H9 (cell line): Measurements from ENCODE around the gene PF4V1. TPM values are rescaled to one million over a fixed set of nuclear protein-coding genes. Genes with fewer than 3 reads are reported as not detected.
A peak's percentile ranks its signal among the peaks of the same experiment; 100 is the strongest.

Source experiments
- DNase-seq: peaks from one replicate; pipeline ENCODE4 v3.0.0-alpha.2; 2017
- H2AFZ ChIP-seq: one replicate; pipeline ENCODE4 v1.6.1; 2013; ENCODE audit warnings: mild to moderate bottlenecking, low read length, control low read depth, moderate library complexity
- H2AK5ac ChIP-seq: 2 replicates; pipeline ENCODE4 v1.6.1; 2013; ENCODE audit warnings: low read length, control low read depth, mixed read lengths; ENCODE audit not compliant: insufficient read length
- H2BK120ac ChIP-seq: one replicate; pipeline ENCODE4 v1.6.1; 2013; ENCODE audit warnings: low read depth, mild to moderate bottlenecking, low read length, control low read depth, inconsistent platforms; ENCODE audit not compliant: poor library complexity, severe bottlenecking
- H2BK12ac ChIP-seq: 2 replicates; pipeline ENCODE4 v1.6.1; 2013; ENCODE audit warnings: low read length, control low read depth, mixed read lengths, low read depth; ENCODE audit not compliant: insufficient read length
- H2BK15ac ChIP-seq: 2 replicates; pipeline ENCODE4 v1.6.1; 2013; ENCODE audit warnings: low read depth, low read length, control low read depth
- H2BK20ac ChIP-seq: one replicate; pipeline ENCODE4 v1.6.1; 2013; ENCODE audit warnings: low read depth, mild to moderate bottlenecking, low read length, control low read depth, inconsistent platforms; ENCODE audit not compliant: poor library complexity, severe bottlenecking
- H2BK5ac ChIP-seq: 2 replicates; pipeline ENCODE4 v1.6.1; 2013; ENCODE audit warnings: low read length, control low read depth, mixed read lengths; ENCODE audit not compliant: insufficient read length
- H3K14ac ChIP-seq: 2 replicates; pipeline ENCODE4 v1.6.1; 2013; ENCODE audit warnings: low read length, control low read depth; ENCODE audit not compliant: insufficient read depth
- H3K18ac ChIP-seq: 2 replicates; pipeline ENCODE4 v1.6.1; 2013; ENCODE audit warnings: low read depth, mild to moderate bottlenecking, mixed read lengths, low read length, control low read depth; ENCODE audit not compliant: insufficient read length
- H3K23ac ChIP-seq: 2 replicates; pipeline ENCODE4 v1.6.1; 2013; ENCODE audit warnings: low read length, control low read depth, mixed read lengths, low read depth; ENCODE audit not compliant: insufficient read length
- H3K23me2 ChIP-seq: 2 replicates; pipeline ENCODE4 v1.6.1; 2013; ENCODE audit warnings: low read depth, mild to moderate bottlenecking, mixed read lengths, low read length, control low read depth; ENCODE audit not compliant: insufficient read length, poor library complexity, severe bottlenecking
- H3K27ac ChIP-seq: 2 replicates; pipeline ENCODE4 v1.5.1; 2013; ENCODE audit warnings: low read length, control low read depth, mixed read lengths, low read depth; ENCODE audit not compliant: insufficient read length
- H3K27me3 ChIP-seq: 2 replicates; pipeline ENCODE4 v1.6.1; 2013; ENCODE audit warnings: low read length, control low read depth, inconsistent platforms; ENCODE audit not compliant: insufficient read depth
- H3K4ac ChIP-seq: 2 replicates; pipeline ENCODE4 v1.6.1; 2013; ENCODE audit warnings: low read depth, mild to moderate bottlenecking, control low read depth, inconsistent platforms, low read length, moderate library complexity
- H3K4me1 ChIP-seq: 2 replicates; pipeline ENCODE4 v1.6.1; 2013; ENCODE audit warnings: low read length, control low read depth, inconsistent platforms; ENCODE audit not compliant: insufficient read depth
- H3K4me2 ChIP-seq: 2 replicates; pipeline ENCODE4 v1.6.1; 2013; ENCODE audit warnings: low read length, control low read depth, mixed read lengths; ENCODE audit not compliant: insufficient read length, insufficient read depth
- H3K56ac ChIP-seq: 2 replicates; pipeline ENCODE4 v1.6.1; 2013; ENCODE audit warnings: low read depth, mild to moderate bottlenecking, mixed read lengths, low read length, control low read depth; ENCODE audit not compliant: insufficient read length
- H3K79me1 ChIP-seq: 2 replicates; pipeline ENCODE4 v1.6.1; 2013; ENCODE audit warnings: low read depth, mild to moderate bottlenecking, moderate library complexity, low read length, control low read depth, inconsistent platforms; ENCODE audit not compliant: insufficient read depth, poor library complexity, severe bottlenecking
- H3K79me2 ChIP-seq: 2 replicates; pipeline ENCODE4 v1.6.1; 2013; ENCODE audit warnings: low read length, control low read depth, inconsistent platforms; ENCODE audit not compliant: insufficient read depth
- H3K9ac ChIP-seq: 2 replicates; pipeline ENCODE4 v1.6.1; 2013; ENCODE audit warnings: low read length, control low read depth, mixed read lengths; ENCODE audit not compliant: insufficient read length; ENCODE audit errors: extremely low read depth
- H3K9me3 ChIP-seq: one replicate; pipeline ENCODE4 v1.6.1; 2013; ENCODE audit warnings: low read depth, low read length, inconsistent platforms; ENCODE audit not compliant: control insufficient read depth
- H3T11ph ChIP-seq: one replicate; pipeline ENCODE4 v1.6.1; 2013; ENCODE audit warnings: mild to moderate bottlenecking, low read length, control low read depth, inconsistent platforms
- H4K20me1 ChIP-seq: one replicate; pipeline ENCODE4 v1.6.1; 2013; ENCODE audit not compliant: control insufficient read depth, insufficient read length, insufficient read depth
- H4K5ac ChIP-seq: 2 replicates; pipeline ENCODE4 v1.6.1; 2013; ENCODE audit warnings: low read depth, mild to moderate bottlenecking, mixed read lengths, low read length, control low read depth; ENCODE audit not compliant: insufficient read length
- H4K8ac ChIP-seq: replicated peaks from 2 replicates; pipeline ENCODE4 v1.6.1; 2013; ENCODE audit warnings: low read length, control low read depth, mixed read lengths, low read depth; ENCODE audit not compliant: insufficient read length
- H4K91ac ChIP-seq: 2 replicates; pipeline ENCODE4 v1.6.1; 2013; ENCODE audit warnings: low read depth, mild to moderate bottlenecking, moderate library complexity, mixed read lengths, low read length, control low read depth; ENCODE audit not compliant: insufficient read length
- H3K27ac Mint-ChIP-seq, 3 experiments: 2 replicates in 2 of 3; 3 replicates in 1 of 3; pipeline ENCODE4 v1.8.0; 2020 to 2021; ENCODE audit warnings: mixed read lengths in 3 of 3, mild to moderate bottlenecking in 1 of 3, moderate library complexity in 1 of 3
- H3K27me3 Mint-ChIP-seq: 2 replicates; pipeline ENCODE4 v1.8.0; 2021; ENCODE audit warnings: low read depth, mild to moderate bottlenecking, moderate library complexity, mixed read lengths
- H3K36me3 Mint-ChIP-seq, 3 experiments: 2 replicates in 2 of 3; 3 replicates in 1 of 3; pipeline ENCODE4 v1.8.0; 2020 to 2021; ENCODE audit warnings: low read depth in 3 of 3, mixed read lengths in 3 of 3; ENCODE audit not compliant: insufficient read depth in 1 of 3
- H3K4me1 Mint-ChIP-seq, 2 experiments: 2 replicates each; pipeline ENCODE4 v1.8.0; 2020; ENCODE audit warnings: mixed read lengths in 2 of 2
- H3K4me3 Mint-ChIP-seq, 2 experiments: 2 replicates in 1 of 2; 3 replicates in 1 of 2; pipeline ENCODE4 v1.8.0; 2020 to 2021; ENCODE audit warnings: mild to moderate bottlenecking in 2 of 2, mixed read lengths in 2 of 2, moderate library complexity in 1 of 2
- H3K9me3 Mint-ChIP-seq, 2 experiments: 2 replicates in 1 of 2; 3 replicates in 1 of 2; pipeline ENCODE4 v1.8.0; 2020; ENCODE audit warnings: mild to moderate bottlenecking in 2 of 2, mixed read lengths in 2 of 2, moderate library complexity in 1 of 2
- WGBS: extraction: QIAGEN DNeasy Blood & Tissue Kit; methylation state at CpG from one replicate; pipeline ENCODE4 v1.1.7; 2013; ENCODE audit warnings: missing lambda C conversion rate, low lambda C conversion rate, mixed read lengths; ENCODE audit not compliant: insufficient read length; ENCODE audit errors: extremely low coverage; 5-methylcytosine and 5-hydroxymethylcytosine counted together
- total RNA-seq: library from RNA; stranded (reverse); gene quantifications from 2 replicates; pipeline ENCODE4 v1.2.1, GENCODE V29; 2021
- TF ChIP-seq, protein P1 (sequence below): fragments of 200-600 bp; sonication (generic); conservative IDR thresholded peaks from 3 replicates; pipeline ENCODE4 v1.8.0; 2021; ENCODE audit warnings: antibody characterized with exemption, mild to moderate bottlenecking

Gene PF4V1
- total RNA-seq, 1 experiment from 2014 or later = not detected

DNA sequence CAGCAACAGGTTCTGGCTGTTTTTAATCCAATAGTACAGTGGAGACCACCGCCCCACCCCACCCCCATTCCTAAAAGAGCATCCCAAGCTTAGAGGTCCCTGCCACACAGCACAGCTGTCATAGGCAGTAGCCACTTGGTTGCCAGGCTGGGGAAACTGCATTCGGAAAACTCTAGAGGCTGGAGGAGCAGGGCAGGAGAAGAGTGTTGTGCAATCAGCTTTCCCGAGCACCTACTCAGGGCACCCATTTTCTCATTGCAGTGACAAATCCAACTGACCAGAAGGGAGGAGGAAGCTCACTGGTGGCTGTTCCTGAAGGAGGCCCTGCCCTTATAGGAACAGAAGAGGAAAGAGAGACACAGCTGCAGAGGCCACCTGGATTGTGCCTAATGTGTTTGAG is 17.2 kb downstream of the PF4V1 start:
- Histone ChIP-seq H3K4me2 (peak overlapping the region; percentile 75), H3K79me2 (no peaks in the 10 kb centered on the region), H3K23ac (no peak overlapping the region), H4K5ac (no peak overlapping the region), H3K14ac (no peak overlapping the region), H3K27ac (no peak overlapping the region), H3K9ac (no peak overlapping the region), H2BK5ac (no peak overlapping the region), H2BK20ac (no peak overlapping the region), H3T11ph (no peak overlapping the region), H3K9me3 (no peaks in the 10 kb centered on the region), H3K27me3 (no peaks in the 10 kb centered on the region; the same call in 1 of the 2 replicates), H4K8ac (no peak overlapping the region), H3K18ac (no peak overlapping the region), H3K4me1 (0 out of 2 replicates have a peak, but pooled peaks cover 2% of the 10 kb centered on the region), H2BK12ac (no peak overlapping the region), H4K20me1 (no peaks in the 10 kb centered on the region), H4K91ac (no peak overlapping the region), H2BK15ac (no peak overlapping the region), H2AK5ac (no peak overlapping the region), H3K23me2 (peaks cover 12% of the 10 kb centered on the region), H3K56ac (no peak overlapping the region), H2AFZ (no peak overlapping the region), H3K79me1 (no peaks in the 10 kb centered on the region), H3K4ac (no peak overlapping the region), H2BK120ac (no peak overlapping the region)
- WGBS = no CpG with 5 or more reads among the region's 3 CpGs
- DNase-seq = no peak
- H3K4me1 Mint-ChIP-seq = peaks cover 15 to 21% of the 10 kb centered on the region in 2 experiments
- peak overlapping the region; percentile 80 to 82; a peak in 3 of 5 replicates for H3K4me3 Mint-ChIP-seq
- no peaks in the 10 kb centered on the region for H3K9me3 Mint-ChIP-seq
- no peak overlapping the region for H3K27ac Mint-ChIP-seq
- H3K27me3 Mint-ChIP-seq = peaks cover 51% of the 10 kb centered on the region
- no peaks in the 10 kb centered on the region for H3K36me3 Mint-ChIP-seq
- TF ChIP-seq, protein P1, sequence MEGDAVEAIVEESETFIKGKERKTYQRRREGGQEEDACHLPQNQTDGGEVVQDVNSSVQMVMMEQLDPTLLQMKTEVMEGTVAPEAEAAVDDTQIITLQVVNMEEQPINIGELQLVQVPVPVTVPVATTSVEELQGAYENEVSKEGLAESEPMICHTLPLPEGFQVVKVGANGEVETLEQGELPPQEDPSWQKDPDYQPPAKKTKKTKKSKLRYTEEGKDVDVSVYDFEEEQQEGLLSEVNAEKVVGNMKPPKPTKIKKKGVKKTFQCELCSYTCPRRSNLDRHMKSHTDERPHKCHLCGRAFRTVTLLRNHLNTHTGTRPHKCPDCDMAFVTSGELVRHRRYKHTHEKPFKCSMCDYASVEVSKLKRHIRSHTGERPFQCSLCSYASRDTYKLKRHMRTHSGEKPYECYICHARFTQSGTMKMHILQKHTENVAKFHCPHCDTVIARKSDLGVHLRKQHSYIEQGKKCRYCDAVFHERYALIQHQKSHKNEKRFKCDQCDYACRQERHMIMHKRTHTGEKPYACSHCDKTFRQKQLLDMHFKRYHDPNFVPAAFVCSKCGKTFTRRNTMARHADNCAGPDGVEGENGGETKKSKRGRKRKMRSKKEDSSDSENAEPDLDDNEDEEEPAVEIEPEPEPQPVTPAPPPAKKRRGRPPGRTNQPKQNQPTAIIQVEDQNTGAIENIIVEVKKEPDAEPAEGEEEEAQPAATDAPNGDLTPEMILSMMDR = no peak
